ENCODE measurements around the gene LMAN2.
"Not testable (repeated sequence)": the region's sequence is repeated elsewhere in the genome, so short reads cannot be mapped to it uniquely, and the experiment has no call there.

DNA sequence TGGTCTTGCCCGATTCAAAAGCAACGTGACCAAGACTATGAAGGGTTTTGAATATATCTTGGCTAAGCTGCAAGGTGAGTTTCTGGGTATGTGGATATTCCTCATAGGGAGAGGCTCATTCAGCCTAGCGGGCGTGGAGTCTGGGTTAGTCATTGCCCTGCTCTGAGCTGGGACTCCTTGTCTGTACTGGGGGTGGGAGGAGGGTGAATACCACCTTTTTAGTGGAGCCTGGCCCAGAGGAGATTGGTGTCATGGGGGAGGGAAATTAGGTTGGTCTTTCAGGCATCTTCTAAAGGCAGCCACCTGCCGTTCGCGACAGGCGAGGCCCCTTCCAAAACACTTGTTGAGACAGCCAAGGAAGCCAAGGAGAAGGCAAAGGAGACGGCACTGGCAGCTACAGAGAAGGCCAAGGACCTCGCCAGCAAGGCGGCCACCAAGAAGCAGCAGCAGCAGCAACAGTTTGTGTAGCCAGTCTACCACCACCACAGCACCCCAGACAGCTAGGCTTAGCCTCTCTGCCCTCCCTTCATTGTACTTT lies 45.3 kb downstream of the LMAN2 start:
- TF ChIP-seq, protein P1, sequence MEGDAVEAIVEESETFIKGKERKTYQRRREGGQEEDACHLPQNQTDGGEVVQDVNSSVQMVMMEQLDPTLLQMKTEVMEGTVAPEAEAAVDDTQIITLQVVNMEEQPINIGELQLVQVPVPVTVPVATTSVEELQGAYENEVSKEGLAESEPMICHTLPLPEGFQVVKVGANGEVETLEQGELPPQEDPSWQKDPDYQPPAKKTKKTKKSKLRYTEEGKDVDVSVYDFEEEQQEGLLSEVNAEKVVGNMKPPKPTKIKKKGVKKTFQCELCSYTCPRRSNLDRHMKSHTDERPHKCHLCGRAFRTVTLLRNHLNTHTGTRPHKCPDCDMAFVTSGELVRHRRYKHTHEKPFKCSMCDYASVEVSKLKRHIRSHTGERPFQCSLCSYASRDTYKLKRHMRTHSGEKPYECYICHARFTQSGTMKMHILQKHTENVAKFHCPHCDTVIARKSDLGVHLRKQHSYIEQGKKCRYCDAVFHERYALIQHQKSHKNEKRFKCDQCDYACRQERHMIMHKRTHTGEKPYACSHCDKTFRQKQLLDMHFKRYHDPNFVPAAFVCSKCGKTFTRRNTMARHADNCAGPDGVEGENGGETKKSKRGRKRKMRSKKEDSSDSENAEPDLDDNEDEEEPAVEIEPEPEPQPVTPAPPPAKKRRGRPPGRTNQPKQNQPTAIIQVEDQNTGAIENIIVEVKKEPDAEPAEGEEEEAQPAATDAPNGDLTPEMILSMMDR (IDR thresholded peaks at IDR 0.05; ENCODE audit: low read depth, low read length, poor library complexity, severe bottlenecking), result not testable (repeated sequence)
- TF ChIP-seq EZH2phosphoT487 (IDR thresholded peaks at IDR 0.05; ENCODE audit: borderline replicate concordance, low read length), result not testable (repeated sequence)
